ENCODE results near the gene C11orf86.

DNA sequence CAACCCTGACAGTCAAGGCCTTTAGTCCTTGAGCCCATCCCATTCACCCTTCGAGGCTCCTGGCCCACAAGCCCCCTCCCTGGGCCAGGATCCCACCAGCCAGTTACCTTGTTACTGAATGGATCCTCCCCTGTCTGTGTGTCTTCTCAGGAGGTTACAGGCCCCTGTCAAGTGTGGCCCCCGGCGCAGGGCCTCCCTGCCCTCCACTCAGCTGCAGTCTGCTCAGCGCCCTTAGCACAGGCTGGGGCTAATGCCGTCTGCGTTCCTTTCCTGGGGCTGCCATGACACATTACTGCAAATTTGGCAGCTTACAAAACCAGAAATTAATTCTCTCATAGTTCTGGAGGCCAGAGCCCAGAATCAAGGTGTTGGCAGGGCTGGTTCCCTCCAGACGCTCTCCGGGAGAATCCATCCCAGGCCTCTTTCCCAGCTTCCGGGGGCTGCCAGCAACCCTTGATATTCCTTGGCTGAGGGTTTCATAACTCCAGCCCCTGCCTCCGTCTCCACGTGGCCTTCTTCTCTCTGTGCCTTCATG, 38.5 kb downstream of the C11orf86 start:
- TF ChIP-seq, protein P1, sequence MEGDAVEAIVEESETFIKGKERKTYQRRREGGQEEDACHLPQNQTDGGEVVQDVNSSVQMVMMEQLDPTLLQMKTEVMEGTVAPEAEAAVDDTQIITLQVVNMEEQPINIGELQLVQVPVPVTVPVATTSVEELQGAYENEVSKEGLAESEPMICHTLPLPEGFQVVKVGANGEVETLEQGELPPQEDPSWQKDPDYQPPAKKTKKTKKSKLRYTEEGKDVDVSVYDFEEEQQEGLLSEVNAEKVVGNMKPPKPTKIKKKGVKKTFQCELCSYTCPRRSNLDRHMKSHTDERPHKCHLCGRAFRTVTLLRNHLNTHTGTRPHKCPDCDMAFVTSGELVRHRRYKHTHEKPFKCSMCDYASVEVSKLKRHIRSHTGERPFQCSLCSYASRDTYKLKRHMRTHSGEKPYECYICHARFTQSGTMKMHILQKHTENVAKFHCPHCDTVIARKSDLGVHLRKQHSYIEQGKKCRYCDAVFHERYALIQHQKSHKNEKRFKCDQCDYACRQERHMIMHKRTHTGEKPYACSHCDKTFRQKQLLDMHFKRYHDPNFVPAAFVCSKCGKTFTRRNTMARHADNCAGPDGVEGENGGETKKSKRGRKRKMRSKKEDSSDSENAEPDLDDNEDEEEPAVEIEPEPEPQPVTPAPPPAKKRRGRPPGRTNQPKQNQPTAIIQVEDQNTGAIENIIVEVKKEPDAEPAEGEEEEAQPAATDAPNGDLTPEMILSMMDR (IDR thresholded peaks at IDR 0.05) = no peak
- no peak for TF ChIP-seq POLR2AphosphoS5 (IDR thresholded peaks at IDR 0.05)
